DOHH2 (cell line): ENCODE results near the gene SMURF2.

Experiments
- H3F3A ChIP-seq: fragments of 200-600 bp; sonication (generic), shearing (Covaris generic); 2 replicates; pipeline ENCODE4 v1.6.0; 2016; ENCODE audit warnings: antibody characterized with exemption, mild to moderate bottlenecking; ENCODE audit not compliant: control insufficient read depth, insufficient read depth
- H3K27ac ChIP-seq: fragments of 200-600 bp; sonication (generic); 2 replicates; pipeline ENCODE4 v1.5.1; 2014; ENCODE audit warnings: low read depth, mild to moderate bottlenecking, low read length, moderate library complexity
- H3K27me3 ChIP-seq: fragments of 200-600 bp; sonication (generic); 2 replicates; pipeline ENCODE4 v1.6.1; 2014; ENCODE audit warnings: mild to moderate bottlenecking, low read length, mixed read lengths; ENCODE audit not compliant: control insufficient read depth
- H3K36me3 ChIP-seq: fragments of 200-600 bp; sonication (generic); 2 replicates; pipeline ENCODE4 v1.6.1; 2014; ENCODE audit warnings: mild to moderate bottlenecking, low read length, moderate library complexity, mixed read lengths; ENCODE audit not compliant: control insufficient read depth
- H3K4me1 ChIP-seq: fragments of 200-600 bp; sonication (generic); 2 replicates; pipeline ENCODE4 v1.6.1; 2014; ENCODE audit warnings: mild to moderate bottlenecking, low read length, mixed read lengths; ENCODE audit not compliant: control insufficient read depth
- H3K4me2 ChIP-seq: fragments of 200-600 bp; sonication (generic); 2 replicates; pipeline ENCODE4 v1.6.0; 2014; ENCODE audit warnings: mild to moderate bottlenecking, low read length, moderate library complexity
- H3K4me3 ChIP-seq: fragments of 200-600 bp; sonication (generic); 2 replicates; pipeline ENCODE4 v1.5.1; 2014; ENCODE audit warnings: mild to moderate bottlenecking, low read length, mixed read lengths
- H3K79me2 ChIP-seq: fragments of 200-600 bp; sonication (generic); 2 replicates; pipeline ENCODE4 v1.6.1; 2014; ENCODE audit warnings: mild to moderate bottlenecking, low read length, mixed read lengths; ENCODE audit not compliant: control insufficient read depth
- H3K9me2 ChIP-seq: fragments of 200-600 bp; sonication (generic); replicated peaks from 2 replicates; pipeline ENCODE4 v1.6.1; 2014; ENCODE audit warnings: mild to moderate bottlenecking, low read length, mixed read lengths; ENCODE audit not compliant: control insufficient read depth
- H3K9me3 ChIP-seq: fragments of 200-600 bp; sonication (generic); 2 replicates; pipeline ENCODE4 v1.6.1; 2014; ENCODE audit warnings: antibody characterized with exemption, low read length, mixed read lengths; ENCODE audit not compliant: control insufficient read depth, insufficient read depth
- H4K20me1 ChIP-seq: fragments of 200-600 bp; sonication (generic); 2 replicates; pipeline ENCODE4 v1.6.0; 2014; ENCODE audit warnings: low read depth, mild to moderate bottlenecking, antibody characterized with exemption, low read length, moderate library complexity; ENCODE audit not compliant: control insufficient read depth, insufficient read depth
- CTCF ChIP-seq: fragments of 200-600 bp; sonication (generic); IDR thresholded peaks from one replicate; pipeline ENCODE4 v1.5.1; 2014; ENCODE audit warnings: antibody characterized with exemption, mild to moderate bottlenecking, low read depth, low read length; ENCODE audit not compliant: poor library complexity, severe bottlenecking
- EZH2phosphoT487 ChIP-seq: fragments of 200-600 bp; sonication (generic); IDR thresholded peaks from 2 replicates; pipeline ENCODE4 v1.6.1; 2017; ENCODE audit warnings: borderline replicate concordance, mild to moderate bottlenecking, antibody characterized with exemption, low read length, moderate library complexity, mixed read lengths

The SMURF2 gene

DNA sequence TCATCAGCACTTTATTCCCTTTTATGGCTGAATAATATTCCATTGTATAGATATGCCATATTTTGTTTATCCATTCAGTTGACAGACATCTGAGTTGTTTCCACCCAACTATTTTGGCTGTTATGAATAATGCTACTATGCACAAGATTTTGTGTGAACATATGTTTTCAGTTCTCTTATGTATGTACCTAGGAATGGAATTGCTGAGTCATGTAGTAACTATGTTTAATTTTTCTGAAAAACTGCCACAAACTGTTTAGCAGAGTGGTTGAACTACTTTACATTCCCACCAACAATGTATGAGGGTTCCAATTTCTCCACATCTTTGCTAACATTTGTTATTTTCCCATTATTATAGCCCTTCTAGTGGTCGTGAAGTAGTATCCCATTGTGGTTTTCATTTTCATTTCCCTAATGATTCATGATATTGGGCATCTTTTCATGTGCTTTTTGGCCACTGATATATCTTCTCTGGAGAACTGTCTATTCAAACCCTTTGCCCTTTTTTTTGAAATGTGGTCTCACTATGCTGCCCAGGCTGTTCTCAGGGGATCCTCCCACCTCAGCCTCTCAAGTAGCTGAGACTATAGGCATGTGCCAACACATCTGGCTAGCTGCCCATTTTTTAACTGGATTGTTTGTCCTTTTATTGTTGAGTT is 26.3 kb downstream of the SMURF2 start:
- H3K27me3 ChIP-seq: no peaks in the 10 kb centered on the region
- H3K4me3 ChIP-seq: no peak overlapping the region
- H4K20me1 ChIP-seq: 0 out of 2 replicates have a peak, but pooled peaks cover 9% of the 10 kb centered on the region
- peaks cover 7% of the 10 kb centered on the region for H3K4me1 ChIP-seq
- H3K4me2 ChIP-seq: no peak overlapping the region
- no peak overlapping the region for H3K27ac ChIP-seq
- H3F3A ChIP-seq: no peaks in the 10 kb centered on the region
- no peaks in the 10 kb centered on the region for H3K9me3 ChIP-seq
- no peaks in the 10 kb centered on the region for H3K9me2 ChIP-seq
- no peak for TF ChIP-seq CTCF
- no peak for TF ChIP-seq EZH2phosphoT487
- peaks cover 3% of the 10 kb centered on the region; the same call in 1 of the 2 replicates for H3K36me3 ChIP-seq
- peaks cover 66% of the 10 kb centered on the region for H3K79me2 ChIP-seq

DNA sequence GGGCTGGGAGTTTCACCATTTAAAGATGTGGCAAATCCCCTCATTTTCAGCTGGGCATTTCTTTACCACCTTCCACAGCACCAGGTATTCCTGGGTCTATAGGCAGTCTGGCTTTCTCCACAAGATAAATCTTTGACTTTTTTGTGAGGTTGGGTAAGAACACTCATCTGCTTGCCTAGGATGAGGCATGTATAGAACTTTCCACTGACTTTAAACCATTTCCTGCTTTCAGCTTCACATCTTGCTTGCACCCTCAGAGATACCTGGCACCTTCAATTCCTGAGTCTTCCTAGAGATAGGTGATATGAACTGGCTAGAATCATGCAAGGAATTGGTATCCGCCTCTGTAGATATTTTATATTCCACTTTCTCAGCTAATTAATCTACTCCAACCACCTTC is 27.9 kb downstream of the SMURF2 start:
- no peak for TF ChIP-seq CTCF
- TF ChIP-seq EZH2phosphoT487: no peak
- no peaks in the 10 kb centered on the region for H3F3A ChIP-seq
- H3K27me3 ChIP-seq: no peaks in the 10 kb centered on the region
- H3K9me2 ChIP-seq: no peaks in the 10 kb centered on the region
- H3K9me3 ChIP-seq: no peaks in the 10 kb centered on the region
- no peak overlapping the region for H3K4me2 ChIP-seq
- peaks cover 67% of the 10 kb centered on the region for H3K79me2 ChIP-seq
- no peak overlapping the region for H3K27ac ChIP-seq
- H3K4me3 ChIP-seq: no peak overlapping the region
- peaks cover 3% of the 10 kb centered on the region; the same call in 1 of the 2 replicates for H3K36me3 ChIP-seq
- peaks cover 7% of the 10 kb centered on the region for H3K4me1 ChIP-seq
- H4K20me1 ChIP-seq: 0 out of 2 replicates have a peak, but pooled peaks cover 9% of the 10 kb centered on the region

DNA sequence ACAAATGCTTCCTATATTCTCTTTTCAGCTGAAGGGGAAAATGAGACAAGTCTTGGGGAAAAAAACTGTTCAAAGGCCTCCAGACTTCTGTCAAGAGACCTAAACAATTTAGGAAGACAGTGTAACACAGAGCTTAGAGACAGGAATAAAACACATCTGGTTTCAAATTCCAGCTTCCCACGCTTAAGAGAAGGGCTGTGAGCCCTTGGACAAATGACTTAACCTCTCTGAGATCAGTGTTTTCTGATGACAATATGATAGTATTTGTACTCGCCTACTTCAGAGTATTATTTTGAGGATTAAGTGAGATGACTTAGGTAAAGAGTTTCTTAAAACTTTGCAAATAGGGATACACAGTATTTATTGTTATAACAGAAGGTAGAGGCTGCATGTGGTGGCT is 29.5 kb downstream of the SMURF2 start:
- no peaks in the 10 kb centered on the region for H3K9me2 ChIP-seq
- H3K36me3 ChIP-seq: no peaks in the 10 kb centered on the region
- 0 out of 2 replicates have a peak, but pooled peaks cover 9% of the 10 kb centered on the region for H4K20me1 ChIP-seq
- no peaks in the 10 kb centered on the region for H3F3A ChIP-seq
- no peak overlapping the region for H3K4me3 ChIP-seq
- peaks cover 7% of the 10 kb centered on the region for H3K4me1 ChIP-seq
- H3K27ac ChIP-seq: no peak overlapping the region
- H3K27me3 ChIP-seq: no peaks in the 10 kb centered on the region
- peaks cover 74% of the 10 kb centered on the region for H3K79me2 ChIP-seq
- H3K4me2 ChIP-seq: no peak overlapping the region
- no peaks in the 10 kb centered on the region for H3K9me3 ChIP-seq
- TF ChIP-seq CTCF (no peak), EZH2phosphoT487 (no peak)
